Activated CD8-positive, alpha-beta T cell treated with anti-CD3 and anti-CD28 coated beads for 36 hours (primary cell): ENCODE data around the gene LOC128125822.

Source experiments
- ATAC-seq: fragments of 200-7000 bp; cut with Tn5 transposase; one replicate; pipeline ENCODE4 v1.10.0; 2021; ENCODE audit warnings: mild to moderate bottlenecking, moderate library complexity
- CTCF ChIA-PET: fragments of 350-600 bp; sonication (Branson Sonifier 250); formaldehyde crosslinking; loops from one replicate; lab custom pipeline; 2021; ENCODE audit warnings: antibody characterized with exemption; lab: Charles Lee
- POLR2A ChIA-PET: fragments of 350-600 bp; sonication (Branson Sonifier 250); formaldehyde crosslinking; loops from one replicate; lab custom pipeline; 2021; ENCODE audit warnings: antibody characterized with exemption; lab: Charles Lee
- DNase-seq: peaks from one replicate; pipeline ENCODE4 v3.0.0-alpha.2; 2020
- H3K27ac Mint-ChIP-seq: one replicate; pipeline ENCODE4 v1.8.0; 2021; ENCODE audit warnings: mild to moderate bottlenecking, mixed read lengths
- H3K27me3 Mint-ChIP-seq: one replicate; pipeline ENCODE4 v1.8.0; 2021; ENCODE audit warnings: mixed read lengths
- H3K36me3 Mint-ChIP-seq: one replicate; pipeline ENCODE4 v1.8.0; 2021; ENCODE audit warnings: low read depth, mixed read lengths
- H3K4me1 Mint-ChIP-seq: one replicate; pipeline ENCODE4 v1.8.0; 2021; ENCODE audit warnings: low read depth, mixed read lengths
- H3K4me3 Mint-ChIP-seq: one replicate; pipeline ENCODE4 v1.8.0; 2021; ENCODE audit warnings: mild to moderate bottlenecking, moderate library complexity, mixed read lengths
- H3K9me3 Mint-ChIP-seq: one replicate; pipeline ENCODE4 v1.8.0; 2021; ENCODE audit warnings: mixed read lengths
- CTCF ChIP-seq: fragments of 200-600 bp; IDR thresholded peaks from one replicate; pipeline ENCODE4 v1.8.0; 2022; ENCODE audit warnings: antibody characterized with exemption, mild to moderate bottlenecking
- intact Hi-C: fragments of 100-400 bp; cut with micrococcal nuclease; formaldehyde crosslinking; loops from one replicate; pipeline ENCODE4 v1.10.0; 2022

Gene LOC128125822

DNA sequence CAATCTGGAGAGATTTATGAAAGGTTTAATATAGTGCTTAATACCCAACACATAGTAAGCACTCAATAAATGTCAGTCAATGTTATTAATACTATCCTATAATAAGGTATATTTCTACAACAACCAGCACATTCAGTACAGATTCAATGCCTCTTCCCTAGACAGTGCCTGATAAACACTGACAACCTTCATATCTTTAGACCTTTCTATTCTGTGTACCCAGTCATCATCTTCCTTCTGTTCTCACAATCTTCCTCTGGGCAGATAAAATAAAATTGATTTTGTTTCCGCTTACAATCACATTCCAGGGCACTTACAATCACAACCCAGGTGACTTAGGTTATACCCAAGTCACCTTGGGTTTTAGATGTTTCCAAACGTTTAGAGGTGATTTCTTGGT lies 11.0 kb upstream of the LOC128125822 start:
- POLR2A ChIA-PET: no interaction called here
- no peaks in the 10 kb centered on the region for H3K4me1 Mint-ChIP-seq

DNA sequence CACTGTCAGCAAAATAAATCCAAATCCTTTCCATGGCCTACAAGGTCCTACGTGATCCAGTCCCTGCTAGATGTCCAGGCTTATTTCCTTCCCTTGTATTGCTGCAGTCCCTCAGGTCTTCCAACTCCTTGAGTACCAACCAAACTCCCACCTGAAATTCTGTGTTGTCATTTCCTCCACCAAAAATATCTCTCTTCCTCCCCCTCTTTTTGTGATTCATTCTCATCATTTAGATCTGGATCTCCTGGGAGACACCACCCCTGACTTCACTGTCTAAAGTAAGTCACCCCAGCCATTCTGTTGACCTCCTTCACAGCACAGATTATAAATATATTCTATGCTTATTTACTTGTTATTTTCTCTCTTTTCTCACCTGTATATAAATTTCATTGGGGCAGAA lies 9.0 kb upstream of the LOC128125822 start:
- Mint-ChIP-seq H3K4me1 (no peaks in the 10 kb centered on the region), H3K27me3 (peaks cover 3% of the 10 kb centered on the region), H3K27ac (no peak overlapping the region), H3K4me3 (no peak overlapping the region), H3K9me3 (no peaks in the 10 kb centered on the region), H3K36me3 (no peaks in the 10 kb centered on the region)
- POLR2A ChIA-PET: no interaction called here
- intact Hi-C loops: no loop called here
- no peak for TF ChIP-seq CTCF
- no peak for ATAC-seq
- no peak for DNase-seq
- CTCF ChIA-PET: no interaction called here

More for the DNA sequence above, 11.0 kb upstream of the LOC128125822 start:
- CTCF ChIA-PET: interaction anchor here (0.6 kb wide), 1 partner anchor 216 kb away, joined by 3 read pairs; no protein-coding TSS in a partner anchor
- intact Hi-C loops: no loop called here
- ATAC-seq: no peak
- TF ChIP-seq CTCF: no peak
- no peaks in the 10 kb centered on the region for H3K9me3 Mint-ChIP-seq
- peaks cover 5% of the 10 kb centered on the region for H3K27me3 Mint-ChIP-seq
- no peaks in the 10 kb centered on the region for H3K36me3 Mint-ChIP-seq
- DNase-seq: no peak
- H3K27ac Mint-ChIP-seq: no peak overlapping the region
- no peak overlapping the region for H3K4me3 Mint-ChIP-seq

- Mint-ChIP-seq H3K4me3 (no peak overlapping the region), H3K27ac (no peak overlapping the region), H3K27me3 (no peaks in the 10 kb centered on the region), H3K4me1 (no peaks in the 10 kb centered on the region), H3K36me3 (no peaks in the 10 kb centered on the region), H3K9me3 (no peaks in the 10 kb centered on the region)
- DNase-seq: no peak
- intact Hi-C loops: no loop called here
- POLR2A ChIA-PET: no interaction called here
- no peak for ATAC-seq
- CTCF ChIA-PET: interaction anchor here (1.5 to 2.1 kb wide), 2 partner anchors 9 to 33 kb away, joined by 7 to 9 read pairs; no protein-coding TSS in a partner anchor
- no peak for TF ChIP-seq CTCF
Observed at GRCh38 chr6:63565058-63565726, 7.1 kb upstream of the LOC128125822 start.

DNA sequence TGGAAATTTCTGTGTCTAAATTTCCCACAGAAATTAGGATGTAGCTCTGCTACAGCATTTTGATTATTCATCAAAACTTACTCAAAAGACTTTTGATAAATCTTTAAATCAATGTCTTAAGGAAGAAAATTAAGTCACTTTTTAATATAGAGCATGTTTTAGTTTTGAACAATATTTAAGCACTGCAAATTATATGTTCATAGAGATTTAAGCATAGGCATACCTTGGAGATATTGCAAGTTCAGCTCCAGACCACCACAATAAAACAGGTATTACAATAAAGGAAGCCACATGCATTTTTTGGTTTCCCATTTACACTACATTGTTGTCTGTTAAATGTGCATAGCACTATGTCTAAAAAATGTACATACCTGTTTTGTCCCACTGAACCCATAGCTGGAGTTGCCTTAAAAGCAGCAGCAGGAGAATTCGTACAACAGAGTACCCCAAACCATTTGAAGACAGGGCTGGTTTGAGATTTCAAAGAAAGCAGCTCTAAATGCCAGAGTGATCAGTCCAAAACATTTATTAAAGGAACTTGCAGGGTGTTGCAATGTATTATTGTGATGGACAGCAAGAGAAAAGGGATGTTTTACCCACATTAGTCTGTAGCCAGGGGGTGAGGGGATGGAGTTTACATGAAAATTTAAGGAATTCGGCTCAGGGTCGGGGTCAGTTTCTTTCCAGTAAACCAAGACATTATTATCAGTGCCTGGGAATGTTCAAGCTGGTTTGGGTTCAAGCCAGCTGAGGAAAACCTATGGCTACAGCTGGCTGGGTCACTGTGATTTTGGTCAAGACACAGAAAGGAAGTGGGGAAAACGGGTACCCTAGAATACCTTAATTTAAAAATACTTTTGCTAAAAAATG lies 6.3 kb upstream of the LOC128125822 start:
- no peak for ATAC-seq
- ChIA-PET POLR2A (no interaction called here), CTCF (interaction anchor here (1.5 to 2.1 kb wide), 2 partner anchors 8 to 33 kb away, joined by 7 to 9 read pairs; no protein-coding TSS in a partner anchor)
- no peak overlapping the region for H3K4me3 Mint-ChIP-seq
- no peaks in the 10 kb centered on the region for H3K27me3 Mint-ChIP-seq
- no peak for TF ChIP-seq CTCF
- DNase-seq: no peak
- H3K27ac Mint-ChIP-seq: no peak overlapping the region
- H3K9me3 Mint-ChIP-seq: no peaks in the 10 kb centered on the region
- intact Hi-C loops: no loop called here
- H3K4me1 Mint-ChIP-seq: no peaks in the 10 kb centered on the region
- no peaks in the 10 kb centered on the region for H3K36me3 Mint-ChIP-seq

- ChIA-PET CTCF (interaction anchor here (1.0 kb wide), 2 partner anchors 9 to 31 kb away, joined by 3 to 4 read pairs; no protein-coding TSS in a partner anchor), POLR2A (no interaction called here)
- no peak for TF ChIP-seq CTCF
- H3K4me1 Mint-ChIP-seq: peaks cover 6% of the 10 kb centered on the region
- H3K4me3 Mint-ChIP-seq: no peak overlapping the region
- no peaks in the 10 kb centered on the region for H3K9me3 Mint-ChIP-seq
- H3K36me3 Mint-ChIP-seq: no peaks in the 10 kb centered on the region
- H3K27me3 Mint-ChIP-seq: no peaks in the 10 kb centered on the region
- DNase-seq (no peak), ATAC-seq (no peak)
- H3K27ac Mint-ChIP-seq: no peak overlapping the region
- intact Hi-C loops: no loop called here
Observed at GRCh38 chr6:63567966-63568365, 4.3 kb upstream of the LOC128125822 start.
